Testis (tissue), 2 donors: Measurements from ENCODE around the gene TRPM3.

Experiments
- CTCF ChIP-seq, 3 experiments: fragments of 450-650 bp in 2 of 3; fragments of 200-600 bp in 1 of 3; sonication (generic) in 1 of 3; IDR thresholded peaks; one replicate each; pipeline ENCODE4 v1.5.1; 2016 to 2019; ENCODE audit warnings: antibody characterized with exemption in 3 of 3, mild to moderate bottlenecking in 2 of 3, moderate library complexity in 1 of 3
- POLR2A ChIP-seq: fragments of 450-650 bp; IDR thresholded peaks from one replicate; pipeline ENCODE4 v1.6.1; 2017; ENCODE audit warnings: antibody characterized with exemption, mild to moderate bottlenecking, moderate library complexity

DNA sequence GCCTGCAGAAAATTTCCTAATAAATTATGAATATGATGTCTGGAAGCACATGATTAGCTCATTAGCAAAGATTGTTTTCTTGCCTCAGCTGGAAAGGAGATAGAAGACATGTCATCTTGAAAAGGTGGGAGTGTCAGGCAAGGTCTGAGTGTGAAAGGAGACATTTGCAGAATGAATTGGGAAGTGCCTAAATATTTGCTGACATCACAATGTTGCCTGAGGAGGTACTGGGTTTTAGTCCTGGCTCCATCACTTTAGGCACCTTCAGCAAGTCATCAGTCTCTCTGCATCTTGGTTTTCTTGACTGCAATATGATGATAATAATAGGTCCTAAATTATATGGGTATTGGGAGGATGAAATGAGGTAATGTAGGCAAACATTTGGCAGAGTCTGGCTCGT is 140.1 kb downstream of the TRPM3 start:
- TF ChIP-seq CTCF (IDR thresholded peaks at IDR 0.05) (no peak), POLR2A (no peak)
